ENCODE data around the gene LRP5. TPM values are rescaled to one million over a fixed set of nuclear protein-coding genes. Genes with fewer than 3 reads are reported as not detected.

The LRP5 gene
- total and polyA plus RNA-seq, 3 donors from 2014 or later = 15.7 to 21.3 (median 20.6) TPM

- Histone ChIP-seq H3K9me3 (no peaks in the 10 kb centered on the region), H3K4me1 (peaks cover 5% of the 10 kb centered on the region), H3K27me3 (no peaks in the 10 kb centered on the region), H3K27ac (no peak overlapping the region), H3K36me3 (ENCODE audit: low read depth, missing control alignments) (no peaks in the 10 kb centered on the region), H3K4me3 (no peak overlapping the region)
- 91 to 95% methylated on average over 7 of the region's 7 CpGs for WGBS, 2 donors
- TF ChIP-seq CTCF (IDR thresholded peaks at IDR 0.05) = no peak
- no peak for TF ChIP-seq POLR2A (IDR thresholded peaks at IDR 0.05)
- DNase-seq = no peak
- intact Hi-C loops (cut with DNase I; ENCODE audit: low total_unique reads) = no loop called here
Measured at GRCh38 chr11:68401856-68402255, 89.5 kb downstream of the LRP5 start.

DNA sequence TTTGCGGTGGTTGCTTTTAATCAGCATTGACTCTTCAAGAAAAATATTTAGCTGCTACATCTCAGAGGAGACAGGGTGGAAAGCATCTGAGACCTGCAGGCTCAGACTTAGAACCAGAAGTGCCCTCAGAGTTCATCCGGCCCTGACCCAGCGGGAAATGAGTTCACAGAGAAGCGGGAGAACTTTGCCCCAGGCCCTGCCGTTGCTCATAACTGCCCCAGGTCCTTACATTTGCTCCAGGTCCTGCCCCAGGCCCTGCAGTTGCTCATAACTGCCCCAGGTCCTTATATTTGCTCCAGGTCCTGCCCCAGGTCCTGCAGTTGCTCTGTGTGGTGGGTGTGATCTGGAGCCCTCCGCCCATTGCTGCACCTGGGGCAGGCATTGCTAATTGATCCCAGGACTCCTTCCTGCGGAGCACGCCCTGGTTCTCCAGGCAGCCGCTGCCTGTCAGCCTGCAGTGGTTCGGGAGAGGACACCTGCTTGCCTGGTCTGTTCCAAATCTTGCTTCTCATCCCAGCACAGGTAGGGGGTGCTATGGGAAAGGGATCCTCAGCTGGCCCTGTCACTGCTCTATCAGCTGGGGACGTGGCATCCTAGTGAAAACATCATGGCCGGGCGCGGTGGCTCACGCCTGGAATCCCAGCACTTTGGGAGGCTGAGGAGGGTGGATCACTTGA is 90.1 kb downstream of the LRP5 start:
- peaks cover 5% of the 10 kb centered on the region for H3K4me1 ChIP-seq

DNA sequence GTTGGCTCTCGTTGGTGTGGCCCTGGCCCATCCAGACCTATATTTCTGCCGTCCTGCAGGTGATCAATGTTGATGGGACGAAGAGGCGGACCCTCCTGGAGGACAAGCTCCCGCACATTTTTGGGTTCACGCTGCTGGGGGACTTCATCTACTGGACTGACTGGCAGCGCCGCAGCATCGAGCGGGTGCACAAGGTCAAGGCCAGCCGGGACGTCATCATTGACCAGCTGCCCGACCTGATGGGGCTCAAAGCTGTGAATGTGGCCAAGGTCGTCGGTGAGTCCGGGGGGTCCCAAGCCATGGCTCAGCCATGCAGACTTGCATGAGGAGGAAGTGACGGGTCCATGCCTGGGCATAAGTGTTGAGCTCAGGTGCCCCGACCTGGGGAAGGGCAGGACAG is 91.0 kb downstream of the LRP5 start:
- no peak for DNase-seq
- H3K9me3 ChIP-seq = no peaks in the 10 kb centered on the region
- H3K27ac ChIP-seq = no peak overlapping the region
- no peaks in the 10 kb centered on the region for H3K36me3 ChIP-seq (ENCODE audit: low read depth, missing control alignments)
- H3K4me1 ChIP-seq = peaks cover 5% of the 10 kb centered on the region
- intact Hi-C loops (cut with DNase I; ENCODE audit: low total_unique reads) = no loop called here
- H3K4me3 ChIP-seq = no peak overlapping the region
- H3K27me3 ChIP-seq = no peaks in the 10 kb centered on the region
- 86 to 87% methylated on average over 16 to 18 of the region's 18 CpGs for WGBS, 2 donors
- TF ChIP-seq CTCF (IDR thresholded peaks at IDR 0.05) (no peak), POLR2A (IDR thresholded peaks at IDR 0.05) (no peak)

More for the DNA sequence above, 90.1 kb downstream of the LRP5 start:
- Histone ChIP-seq H3K9me3 (no peaks in the 10 kb centered on the region), H3K36me3 (ENCODE audit: low read depth, missing control alignments) (no peaks in the 10 kb centered on the region), H3K4me3 (no peak overlapping the region), H3K27me3 (no peaks in the 10 kb centered on the region), H3K27ac (no peak overlapping the region)
- intact Hi-C loops (cut with DNase I; ENCODE audit: low total_unique reads) = no loop called here
- DNase-seq = no peak
- WGBS, 2 donors = 90 to 94% methylated on average over 8 to 15 of the region's 15 CpGs
- TF ChIP-seq CTCF (IDR thresholded peaks at IDR 0.05) = no peak
- no peak for TF ChIP-seq POLR2A (IDR thresholded peaks at IDR 0.05)

DNA sequence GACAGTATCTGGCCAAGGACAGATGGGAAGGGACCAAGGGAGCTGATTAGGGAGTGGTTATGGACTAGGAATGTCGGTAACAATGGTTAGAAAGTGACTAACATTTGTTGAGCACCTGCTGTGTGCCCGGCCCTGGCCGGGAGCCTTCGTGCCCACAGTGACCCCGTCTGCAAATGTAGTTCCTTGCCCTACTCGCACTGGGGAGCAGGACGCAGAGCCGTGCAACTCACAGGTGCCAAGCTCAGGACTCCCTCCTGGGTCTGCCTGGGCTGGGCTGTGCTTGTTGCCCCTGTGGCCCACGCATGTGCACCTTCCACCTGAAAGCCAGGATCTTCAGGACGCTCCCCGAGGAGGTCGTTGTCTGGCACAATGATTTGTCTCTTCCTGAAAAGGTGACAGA is 91.4 kb downstream of the LRP5 start:
- no peaks in the 10 kb centered on the region for H3K27me3 ChIP-seq
- H3K9me3 ChIP-seq = no peaks in the 10 kb centered on the region
- intact Hi-C loops (cut with DNase I; ENCODE audit: low total_unique reads) = no loop called here
- peaks cover 5% of the 10 kb centered on the region for H3K4me1 ChIP-seq
- DNase-seq = no peak
- H3K4me3 ChIP-seq = no peak overlapping the region
- no peak overlapping the region for H3K27ac ChIP-seq
- 93 to 94% methylated on average over 11 of the region's 12 CpGs for WGBS, 2 donors
- TF ChIP-seq POLR2A (IDR thresholded peaks at IDR 0.05) (no peak), CTCF (IDR thresholded peaks at IDR 0.05) (no peak)
- no peaks in the 10 kb centered on the region for H3K36me3 ChIP-seq (ENCODE audit: low read depth, missing control alignments)

Data from testis (tissue), 3 donors.